HFF-Myc (cell line): ENCODE data around the gene PTGES.

Source experiments
- DNase-seq: peaks from one replicate; pipeline ENCODE4 v3.0.0-alpha.2; 2011; ENCODE audit warnings: low read depth; ENCODE audit errors: extremely low read depth
- H3K4me3 ChIP-seq: replicated peaks from 2 replicates; pipeline ENCODE4 v1.5.1; 2011; ENCODE audit warnings: low read depth, mild to moderate bottlenecking, control low read depth, low read length
- TF ChIP-seq, protein P1 (sequence below): IDR thresholded peaks from 2 replicates; pipeline ENCODE4 v1.5.1; 2012; ENCODE audit warnings: mild to moderate bottlenecking, low read depth, low read length, control low read depth; ENCODE audit errors: missing control alignments

PTGES gene

DNA sequence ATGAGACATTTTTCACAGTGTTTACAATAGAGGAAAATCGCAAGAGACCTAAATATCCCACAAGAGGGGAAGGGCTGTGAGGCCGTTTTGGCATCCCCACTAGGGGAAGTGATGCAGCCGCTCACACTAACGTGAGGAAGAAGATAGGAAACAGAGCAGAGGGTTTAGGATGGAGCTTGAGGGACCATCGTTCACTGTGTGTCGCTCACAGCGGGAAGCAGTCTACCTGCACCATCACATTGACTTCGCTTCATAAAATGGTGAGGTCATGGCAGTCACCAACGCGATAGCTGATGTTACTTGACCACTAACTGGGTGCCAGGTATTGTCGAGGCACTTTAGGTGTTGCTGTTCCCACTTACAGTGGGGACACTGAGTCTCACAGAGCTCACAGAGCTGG, 51.8 kb downstream of the PTGES start:
- TF ChIP-seq, protein P1, sequence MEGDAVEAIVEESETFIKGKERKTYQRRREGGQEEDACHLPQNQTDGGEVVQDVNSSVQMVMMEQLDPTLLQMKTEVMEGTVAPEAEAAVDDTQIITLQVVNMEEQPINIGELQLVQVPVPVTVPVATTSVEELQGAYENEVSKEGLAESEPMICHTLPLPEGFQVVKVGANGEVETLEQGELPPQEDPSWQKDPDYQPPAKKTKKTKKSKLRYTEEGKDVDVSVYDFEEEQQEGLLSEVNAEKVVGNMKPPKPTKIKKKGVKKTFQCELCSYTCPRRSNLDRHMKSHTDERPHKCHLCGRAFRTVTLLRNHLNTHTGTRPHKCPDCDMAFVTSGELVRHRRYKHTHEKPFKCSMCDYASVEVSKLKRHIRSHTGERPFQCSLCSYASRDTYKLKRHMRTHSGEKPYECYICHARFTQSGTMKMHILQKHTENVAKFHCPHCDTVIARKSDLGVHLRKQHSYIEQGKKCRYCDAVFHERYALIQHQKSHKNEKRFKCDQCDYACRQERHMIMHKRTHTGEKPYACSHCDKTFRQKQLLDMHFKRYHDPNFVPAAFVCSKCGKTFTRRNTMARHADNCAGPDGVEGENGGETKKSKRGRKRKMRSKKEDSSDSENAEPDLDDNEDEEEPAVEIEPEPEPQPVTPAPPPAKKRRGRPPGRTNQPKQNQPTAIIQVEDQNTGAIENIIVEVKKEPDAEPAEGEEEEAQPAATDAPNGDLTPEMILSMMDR: no peak
- no peak for DNase-seq
- no peak overlapping the region for H3K4me3 ChIP-seq

DNA sequence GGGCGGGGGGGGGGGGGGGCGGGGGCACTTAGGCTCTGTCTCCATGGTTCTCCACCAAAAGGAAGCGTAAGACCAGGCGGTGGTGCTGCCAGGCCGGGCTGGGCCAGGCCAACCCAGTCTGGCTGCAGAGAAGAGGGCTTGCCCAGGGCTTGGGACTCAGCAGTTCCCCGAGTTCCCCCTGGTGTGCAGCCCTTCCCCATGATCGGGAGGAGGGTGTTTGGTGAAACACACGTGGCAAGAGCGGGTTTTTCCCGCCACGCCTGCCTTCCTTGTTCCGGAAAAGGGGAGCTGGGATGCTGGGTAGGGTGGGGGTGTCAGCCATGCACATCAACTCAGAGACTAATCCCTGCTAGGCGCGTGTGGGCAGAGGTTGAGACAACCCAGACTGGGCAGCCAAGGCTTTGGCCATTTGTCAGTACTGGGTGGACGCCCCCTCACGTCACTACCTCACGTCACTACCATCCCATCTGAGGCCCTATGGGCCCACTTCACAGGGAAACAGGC, 54.5 kb downstream of the PTGES start:
- TF ChIP-seq, protein P1: no peak
- H3K4me3 ChIP-seq: no peak overlapping the region
- no peak for DNase-seq

DNA sequence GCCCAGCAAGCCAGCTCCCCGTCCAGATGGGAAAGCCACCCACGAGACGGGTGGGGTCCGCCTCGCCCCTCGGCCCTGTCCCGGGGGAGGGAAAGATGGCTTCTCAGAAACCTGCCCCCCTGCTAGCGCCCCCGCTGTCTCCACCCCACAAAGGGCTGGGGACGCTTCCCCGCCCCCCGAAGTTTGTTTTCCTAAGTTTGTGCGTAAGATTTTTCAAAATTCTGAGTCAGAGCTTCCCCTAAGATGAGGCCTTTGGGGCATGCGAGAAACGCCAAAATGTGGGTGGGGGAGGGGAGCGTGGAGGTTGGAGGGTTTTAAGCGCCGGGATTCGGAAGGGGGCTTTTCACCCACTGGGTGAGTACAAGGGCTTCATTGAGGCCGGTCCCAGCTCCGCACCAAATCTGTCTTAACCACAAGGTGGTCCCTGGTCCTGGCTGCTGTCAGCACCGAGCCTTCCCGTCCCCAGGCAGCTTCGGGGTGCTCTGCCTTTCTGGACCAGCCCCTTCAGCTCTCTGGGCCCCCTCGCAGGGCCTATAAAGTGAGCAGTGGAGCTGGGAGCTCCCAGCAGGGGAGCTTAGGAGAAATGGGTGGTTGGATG, 55.1 kb downstream of the PTGES start:
- TF ChIP-seq, protein P1: no peak
- DNase-seq: peak; percentile 67
- H3K4me3 ChIP-seq: peak overlapping the region; percentile 31

DNA sequence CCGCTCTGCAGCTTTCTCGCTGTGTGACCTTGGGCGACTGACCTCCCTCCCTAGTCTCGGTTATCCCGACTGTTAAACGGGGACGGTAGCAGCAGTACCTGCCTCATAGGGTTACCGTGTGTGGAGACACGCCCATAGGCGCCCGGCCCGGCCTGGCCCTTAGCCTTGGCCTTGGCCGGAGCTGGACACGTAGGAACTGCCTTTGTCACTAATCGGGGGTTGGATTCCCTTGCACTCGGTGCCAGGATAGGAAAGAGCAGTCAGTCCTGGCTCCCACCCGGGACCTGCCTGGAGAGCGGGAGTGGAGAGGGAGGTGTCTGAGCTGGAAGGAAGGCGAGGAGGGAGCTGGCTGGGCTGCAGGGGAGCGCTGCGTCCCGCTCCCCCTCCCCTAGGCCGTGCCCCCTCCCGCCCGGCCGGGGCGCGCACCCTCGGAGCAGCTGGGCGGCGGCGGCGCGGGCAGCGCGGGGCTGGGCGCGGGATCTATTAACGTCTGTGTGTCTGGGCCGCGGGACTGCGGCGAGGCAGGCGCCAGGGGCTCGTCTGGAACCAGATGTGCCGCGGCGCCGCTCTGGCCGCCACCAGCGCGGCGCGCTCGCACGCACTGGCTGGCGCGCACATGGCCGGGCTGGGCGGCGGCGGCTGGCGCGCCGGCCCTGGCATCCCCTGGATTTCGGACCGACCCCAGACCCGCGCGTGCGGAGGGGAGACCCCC, 55.7 kb downstream of the PTGES start:
- H3K4me3 ChIP-seq: peak overlapping the region; percentile 37
- TF ChIP-seq, protein P1: no peak
- no peak for DNase-seq

DNA sequence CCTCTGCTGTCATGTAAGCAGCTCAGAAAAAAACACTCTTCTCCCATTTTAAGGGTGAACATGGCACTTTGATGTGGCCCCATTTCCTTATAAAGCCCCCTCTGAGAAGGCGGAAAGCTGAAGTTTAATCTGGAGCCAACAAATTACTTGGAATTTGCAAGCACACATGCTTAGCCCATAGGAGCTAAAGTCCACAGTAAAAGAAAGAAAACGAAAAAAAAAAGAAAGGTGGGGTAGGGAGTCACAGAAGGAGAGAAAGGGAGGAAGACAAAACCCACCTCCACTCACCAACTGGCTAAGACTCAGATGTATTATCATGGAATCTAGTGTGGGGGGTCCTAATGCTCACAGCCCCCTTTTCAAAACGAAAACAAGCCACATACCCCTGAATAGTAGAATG, 57.0 kb downstream of the PTGES start:
- TF ChIP-seq, protein P1: no peak
- no peak overlapping the region for H3K4me3 ChIP-seq
- no peak for DNase-seq

DNA sequence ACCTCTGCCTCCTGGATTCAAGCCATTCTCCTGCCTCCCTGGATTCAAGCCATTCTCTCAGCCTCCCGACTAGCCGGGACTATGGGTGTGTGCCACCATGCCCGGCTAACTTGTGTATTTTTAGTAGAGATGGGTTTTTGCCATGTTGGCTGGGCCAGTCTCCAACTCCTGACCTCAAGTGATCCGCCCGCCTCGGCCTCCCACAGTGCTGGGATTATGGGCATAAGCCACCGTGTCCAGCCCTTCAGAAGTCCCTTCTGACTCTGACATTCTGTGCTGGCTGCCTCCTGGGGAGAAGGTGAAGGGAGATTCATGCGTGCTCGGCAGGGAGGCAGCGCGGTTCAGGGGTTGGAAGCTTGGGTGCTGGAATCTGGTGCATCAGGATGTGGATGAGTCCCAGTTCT, 58.6 kb downstream of the PTGES start:
- H3K4me3 ChIP-seq: no peak overlapping the region
- TF ChIP-seq, protein P1: no peak
- DNase-seq: no peak
